GM12878 (cell line): Measurements from ENCODE around the gene HEPHL1. TPM values are rescaled to one million over a fixed set of nuclear protein-coding genes. Genes with fewer than 3 reads are reported as not detected.

Experiments
- CHD4 ChIP-seq: fragments of 200-600 bp; sonication (generic); IDR thresholded peaks from 2 replicates; pipeline ENCODE4 v1.6.1; 2016; ENCODE audit warnings: mild to moderate bottlenecking
- EGR1 ChIP-seq, 2 experiments: IDR thresholded peaks; 1 replicate in 1 of 2; 2 replicates in 1 of 2; pipeline ENCODE4 v1.6.1; 2011 to 2012; ENCODE audit warnings: low read depth in 2 of 2, low read length in 2 of 2, borderline replicate concordance in 1 of 2, mild to moderate bottlenecking in 1 of 2, moderate library complexity in 1 of 2
- ESRRA ChIP-seq: IDR thresholded peaks from 2 replicates; pipeline ENCODE4 v1.6.1; 2012; ENCODE audit warnings: mild to moderate bottlenecking, low read length, improper control_type of control experiment
- NBN ChIP-seq: fragments of 450-650 bp; IDR thresholded peaks from 2 replicates; pipeline ENCODE4 v1.6.1; 2016
- NR2C1 ChIP-seq: fragments of 450-650 bp; IDR thresholded peaks from 2 replicates; pipeline ENCODE4 v1.6.1; 2017; ENCODE audit warnings: antibody characterized with exemption, mild to moderate bottlenecking, moderate library complexity
- YY1 ChIP-seq: IDR thresholded peaks from 2 replicates; pipeline ENCODE4 v1.6.1; 2011; ENCODE audit warnings: low read depth, mild to moderate bottlenecking, low read length
- polyA plus RNA-seq, 11 experiments: library from polyadenylated mRNA; depleted of rRNA in 4 of 11; unstranded in 6 of 11; stranded (reverse) in 5 of 11; fragments of >200 nt; fragmentation: Nextera tagmentation in 4 of 11; fragmentation: Illumina TruSeq in 1 of 11; extraction: Ambion mirVana in 4 of 11; extraction: Trizol in 1 of 11; gene quantifications; 1 replicate in 1 of 11; 2 replicates in 10 of 11; pipeline versions ENCODE4 v1.2.1 to v1.2.3, GENCODE V29; 2011 to 2016; ENCODE audit warnings: inconsistent platforms in 2 of 11, missing spikeins in 2 of 11, low read depth in 1 of 11
- total RNA-seq, 4 experiments: library from RNA; depleted of rRNA in 3 of 4; stranded (reverse); fragments of >200 nt in 3 of 4; fragmentation: Illumina TruSeq in 1 of 4; extraction: Trizol in 1 of 4; gene quantifications; 2 replicates each; pipeline versions ENCODE4 v1.2.1 to v1.2.3, GENCODE V29; 2013 to 2021
- TF ChIP-seq, protein P1 (sequence below): IDR thresholded peaks from 2 replicates; pipeline ENCODE4 v1.6.1; 2012; ENCODE audit warnings: improper control_type of control experiment, low read depth, low read length; ENCODE audit not compliant: insufficient replicate concordance

HEPHL1 gene
- total and polyA plus RNA-seq, 10 of the 15 experiments (the other 5 are each of a cell fraction or from before 2014, with no cell fraction given), result 0.02 to 0.08 (median 0.05) TPM; not detected in 6

- TF ChIP-seq, protein P1, sequence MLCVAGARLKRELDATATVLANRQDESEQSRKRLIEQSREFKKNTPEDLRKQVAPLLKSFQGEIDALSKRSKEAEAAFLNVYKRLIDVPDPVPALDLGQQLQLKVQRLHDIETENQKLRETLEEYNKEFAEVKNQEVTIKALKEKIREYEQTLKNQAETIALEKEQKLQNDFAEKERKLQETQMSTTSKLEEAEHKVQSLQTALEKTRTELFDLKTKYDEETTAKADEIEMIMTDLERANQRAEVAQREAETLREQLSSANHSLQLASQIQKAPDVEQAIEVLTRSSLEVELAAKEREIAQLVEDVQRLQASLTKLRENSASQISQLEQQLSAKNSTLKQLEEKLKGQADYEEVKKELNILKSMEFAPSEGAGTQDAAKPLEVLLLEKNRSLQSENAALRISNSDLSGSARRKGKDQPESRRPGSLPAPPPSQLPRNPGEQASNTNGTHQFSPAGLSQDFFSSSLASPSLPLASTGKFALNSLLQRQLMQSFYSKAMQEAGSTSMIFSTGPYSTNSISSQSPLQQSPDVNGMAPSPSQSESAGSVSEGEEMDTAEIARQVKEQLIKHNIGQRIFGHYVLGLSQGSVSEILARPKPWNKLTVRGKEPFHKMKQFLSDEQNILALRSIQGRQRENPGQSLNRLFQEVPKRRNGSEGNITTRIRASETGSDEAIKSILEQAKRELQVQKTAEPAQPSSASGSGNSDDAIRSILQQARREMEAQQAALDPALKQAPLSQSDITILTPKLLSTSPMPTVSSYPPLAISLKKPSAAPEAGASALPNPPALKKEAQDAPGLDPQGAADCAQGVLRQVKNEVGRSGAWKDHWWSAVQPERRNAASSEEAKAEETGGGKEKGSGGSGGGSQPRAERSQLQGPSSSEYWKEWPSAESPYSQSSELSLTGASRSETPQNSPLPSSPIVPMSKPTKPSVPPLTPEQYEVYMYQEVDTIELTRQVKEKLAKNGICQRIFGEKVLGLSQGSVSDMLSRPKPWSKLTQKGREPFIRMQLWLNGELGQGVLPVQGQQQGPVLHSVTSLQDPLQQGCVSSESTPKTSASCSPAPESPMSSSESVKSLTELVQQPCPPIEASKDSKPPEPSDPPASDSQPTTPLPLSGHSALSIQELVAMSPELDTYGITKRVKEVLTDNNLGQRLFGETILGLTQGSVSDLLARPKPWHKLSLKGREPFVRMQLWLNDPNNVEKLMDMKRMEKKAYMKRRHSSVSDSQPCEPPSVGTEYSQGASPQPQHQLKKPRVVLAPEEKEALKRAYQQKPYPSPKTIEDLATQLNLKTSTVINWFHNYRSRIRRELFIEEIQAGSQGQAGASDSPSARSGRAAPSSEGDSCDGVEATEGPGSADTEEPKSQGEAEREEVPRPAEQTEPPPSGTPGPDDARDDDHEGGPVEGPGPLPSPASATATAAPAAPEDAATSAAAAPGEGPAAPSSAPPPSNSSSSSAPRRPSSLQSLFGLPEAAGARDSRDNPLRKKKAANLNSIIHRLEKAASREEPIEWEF, result no peak
- no peak for TF ChIP-seq EGR1 (IDR thresholded peaks at IDR 0.05; ENCODE audit: borderline replicate concordance in 1 of 2, low read depth in 2 of 2, low read length in 2 of 2)
- TF ChIP-seq CHD4, result no peak
- no peak for TF ChIP-seq NBN
- TF ChIP-seq YY1, result no peak
- TF ChIP-seq NR2C1, result no peak
- TF ChIP-seq ESRRA, result no peak
- TF ChIP-seq, all 136 proteins: peak for 0
Observed at GRCh38 chr11:94127638-94128037, 106.5 kb downstream of the HEPHL1 start (continued).
